GM12878 (cell line): Measurements from ENCODE around the gene SLC22A7.

Experiments used
- CTCF ChIP-seq, 3 experiments: IDR thresholded peaks in 2 of 3; conservative IDR thresholded peaks in 1 of 3; 2 replicates each; pipeline ENCODE4 v1.5.1; 2011; ENCODE audit warnings: low read depth in 3 of 3, low read length in 3 of 3, mild to moderate bottlenecking in 3 of 3, control low read depth in 2 of 3, moderate library complexity in 2 of 3, inconsistent platforms in 1 of 3, mixed read lengths in 1 of 3; ENCODE audit not compliant: control insufficient read depth in 2 of 3, insufficient read depth in 1 of 3; ENCODE audit errors: extremely low read depth in 1 of 3
- ETV6 ChIP-seq, 2 experiments: fragments of 450-650 bp in 1 of 2; IDR thresholded peaks in 1 of 2; conservative IDR thresholded peaks in 1 of 2; 2 replicates each; pipeline ENCODE4 v1.6.1; 2014; ENCODE audit warnings: antibody characterized with exemption in 1 of 2, borderline replicate concordance in 1 of 2, low read depth in 1 of 2, mild to moderate bottlenecking in 1 of 2, moderate library complexity in 1 of 2
- FOXM1 ChIP-seq: IDR thresholded peaks from 2 replicates; pipeline ENCODE4 v1.6.1; 2012; ENCODE audit warnings: low read depth, mild to moderate bottlenecking, inconsistent platforms, low read length, moderate library complexity
- HCFC1 ChIP-seq: fragments of 150-350 bp; IDR thresholded peaks from 2 replicates; pipeline ENCODE4 v1.6.1; 2014; ENCODE audit warnings: low read length
- MXI1 ChIP-seq: fragments of 150-350 bp; IDR thresholded peaks from 2 replicates; pipeline ENCODE4 v1.6.1; 2011; ENCODE audit warnings: low read depth, mild to moderate bottlenecking, inconsistent platforms, low read length, improper control_type of control experiment
- NR2C2 ChIP-seq: IDR thresholded peaks from 2 replicates; pipeline ENCODE4 v1.6.1; 2011; ENCODE audit warnings: borderline replicate concordance, low read depth; ENCODE audit not compliant: control insufficient read depth, insufficient read length
- POLR2A ChIP-seq: IDR thresholded peaks from 2 replicates; pipeline ENCODE4 v1.6.1; 2011; ENCODE audit warnings: low read depth, mild to moderate bottlenecking, low read length
- POLR2AphosphoS5 ChIP-seq: IDR thresholded peaks from 2 replicates; pipeline ENCODE4 v1.6.1; 2011; ENCODE audit warnings: mild to moderate bottlenecking, low read length, inconsistent platforms
- ZNF217 ChIP-seq: fragments of 450-650 bp; IDR thresholded peaks from 2 replicates; pipeline ENCODE4 v1.6.1; 2017; ENCODE audit warnings: antibody characterized with exemption, mild to moderate bottlenecking

- TF ChIP-seq FOXM1 (no peak), ZNF217 (no peak), HCFC1 (no peak), MXI1 (no peak), CTCF (IDR thresholded peaks at IDR 0.05 in 2 of 3, conservative IDR thresholded peaks at IDR 0.05 in 1 of 3; ENCODE audit: control insufficient read depth in 2 of 3, extremely low read depth in 1 of 3, insufficient read depth in 1 of 3, low read depth in 3 of 3, low read length in 3 of 3) (peak; percentile 36 to 39 (median 37)), NR2C2 (no peak), POLR2A (no peak), POLR2AphosphoS5 (no peak), ETV6 (conservative IDR thresholded peaks at IDR 0.05 in 1 of 2, IDR thresholded peaks at IDR 0.05 in 1 of 2; ENCODE audit: borderline replicate concordance in 1 of 2, low read depth in 1 of 2) (no peak)
Observed at GRCh38 chr6:43334466-43335095, 36.5 kb downstream of the SLC22A7 start.
